ENCODE results near the gene NDP. TPM values are rescaled to one million over a fixed set of nuclear protein-coding genes. Genes with fewer than 3 reads are reported as not detected.

Gene NDP
- total RNA-seq, 1 donor from 2014 or later = not detected

Other genes starting within 250 kb of the NDP start
- 0.23 TPM in 1 of 2 replicates, not detected in the other for gene MAOB, start 90.9 kb downstream of the NDP start, total RNA-seq